GM18951 (cell line): Measurements from ENCODE around the gene BFSP2.
"Not testable (repeated sequence)": the region's sequence is repeated elsewhere in the genome, so short reads cannot be mapped to it uniquely, and the experiment has no call there.

Experiments used
- POLR2A ChIP-seq: IDR thresholded peaks from 4 replicates; pipeline ENCODE4 v1.6.1; 2011; ENCODE audit warnings: mild to moderate bottlenecking; ENCODE audit not compliant: insufficient read length, insufficient read depth; ENCODE audit errors: extremely low read depth
- in situ Hi-C: fragments of 300-500 bp; cut with MboI; formaldehyde crosslinking; loops from one replicate; pipeline ENCODE4 v1.12.0; 2022; ENCODE audit warnings: low sequenced_read_pairs, mixed read lengths, inconsistent platforms; ENCODE audit not compliant: unreplicated experiment

The BFSP2 gene

DNA sequence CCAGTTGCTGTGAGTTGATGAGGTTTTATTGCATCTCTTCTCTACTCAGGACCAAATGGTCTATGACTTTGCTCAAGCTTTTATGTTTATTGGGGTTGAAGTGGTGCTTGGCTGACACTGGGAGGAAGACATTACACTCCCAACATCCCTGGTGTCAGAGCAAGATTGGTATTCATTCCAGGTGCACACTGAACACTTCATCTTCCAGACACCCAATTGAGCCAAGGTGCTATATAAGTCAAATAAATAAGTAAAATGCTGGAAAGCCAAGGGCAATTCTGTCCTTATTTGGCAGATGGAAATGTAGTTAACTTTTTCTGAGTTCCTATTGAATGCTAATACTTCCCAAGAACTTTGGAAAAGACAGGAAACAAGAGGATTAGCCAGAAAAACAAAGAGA lies 120.4 kb downstream of the BFSP2 start:
- TF ChIP-seq POLR2A, result no peak
- in situ Hi-C loops, result no loop called here

DNA sequence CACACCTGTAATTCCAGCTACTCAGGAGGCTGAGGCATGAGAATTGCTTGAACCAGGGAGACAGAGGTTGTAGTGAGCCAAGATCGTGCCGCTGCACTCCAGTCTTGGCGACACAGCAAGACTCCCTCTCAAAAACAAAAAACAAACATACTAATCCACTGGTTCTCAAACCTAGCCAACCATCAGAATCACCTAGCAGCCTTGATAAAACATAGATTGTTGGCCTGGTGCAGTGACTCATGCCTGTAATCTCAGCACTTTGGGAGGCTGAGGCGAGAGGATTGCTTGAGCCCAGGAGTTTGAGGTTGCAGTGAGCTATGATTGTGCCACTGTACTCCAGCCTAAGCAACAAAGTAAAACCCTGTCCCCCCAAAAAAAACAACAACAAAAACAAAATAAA lies 121.1 kb downstream of the BFSP2 start:
- in situ Hi-C loops, result not testable (repeated sequence)

DNA sequence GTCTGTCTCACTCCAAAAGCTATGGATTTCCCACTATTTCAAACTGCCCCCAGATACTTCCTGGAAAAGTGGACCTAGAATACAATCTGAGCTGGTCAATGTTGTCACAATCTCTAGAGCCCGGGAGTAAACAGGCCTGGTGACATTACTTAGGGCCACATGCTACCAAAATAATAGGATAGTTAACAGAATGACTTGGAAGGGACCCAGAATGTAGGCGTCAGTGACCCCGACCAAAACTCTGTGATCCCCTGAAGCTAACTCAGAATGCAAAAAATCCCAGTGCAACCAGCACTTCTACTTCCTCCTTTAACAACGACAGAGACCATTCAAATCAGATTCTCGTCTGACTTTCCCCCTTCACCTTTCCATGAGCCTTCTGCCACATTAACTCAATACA lies 122.1 kb downstream of the BFSP2 start:
- TF ChIP-seq POLR2A, result no peak
- in situ Hi-C loops, result no loop called here

DNA sequence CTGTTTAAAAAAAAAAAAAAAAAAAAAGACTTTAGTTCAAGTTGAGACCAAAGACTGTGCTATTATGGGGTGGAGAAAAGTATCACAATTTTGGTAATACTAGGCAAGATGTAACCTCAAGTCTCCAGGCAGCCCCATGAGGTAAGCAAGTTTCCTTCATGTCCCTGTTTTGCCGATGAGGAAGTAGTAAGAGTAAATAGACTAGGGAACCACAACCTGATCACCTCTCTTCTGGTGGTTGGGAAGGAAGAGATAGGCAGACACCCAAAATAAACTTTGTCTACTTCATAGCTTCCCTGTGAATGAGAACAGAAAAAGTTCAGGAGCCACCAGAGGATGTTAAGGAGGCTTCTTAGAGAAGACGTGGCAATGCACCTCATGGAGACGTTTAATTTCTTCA lies 123.9 kb downstream of the BFSP2 start:
- in situ Hi-C loops, result not testable (repeated sequence)
